Hepatocyte (in vitro differentiated cells): ENCODE results near the gene CSNK2A1. TPM values are rescaled to one million over a fixed set of nuclear protein-coding genes. Genes with fewer than 3 reads are reported as not detected.

Source experiments
- DNase-seq: peaks from one replicate; pipeline ENCODE4 v3.0.0-alpha.2; 2016; ENCODE audit warnings: low spot score
- H2AFZ ChIP-seq: fragments of 200-600 bp; sonication (generic); 2 replicates; pipeline ENCODE4 v1.6.0; 2016; ENCODE audit warnings: antibody characterized with exemption, mild to moderate bottlenecking
- H3K27ac ChIP-seq: fragments of 200-600 bp; sonication (generic); 2 replicates; pipeline ENCODE4 v1.5.1; 2016; ENCODE audit warnings: mild to moderate bottlenecking
- H3K27me3 ChIP-seq: fragments of 200-600 bp; sonication (generic); 2 replicates; pipeline ENCODE4 v1.6.1; 2016
- H3K36me3 ChIP-seq: fragments of 200-600 bp; sonication (generic); replicated peaks from 2 replicates; pipeline ENCODE4 v1.5.1; 2016; ENCODE audit warnings: low read depth; ENCODE audit not compliant: insufficient read depth
- H3K4me1 ChIP-seq: fragments of 200-600 bp; sonication (generic); 2 replicates; pipeline ENCODE4 v1.5.1; 2016; ENCODE audit warnings: mild to moderate bottlenecking, moderate library complexity; ENCODE audit not compliant: insufficient read depth
- H3K4me2 ChIP-seq: fragments of 200-600 bp; sonication (generic); 2 replicates; pipeline ENCODE4 v1.6.0; 2016
- H3K4me3 ChIP-seq: fragments of 200-600 bp; sonication (generic); 2 replicates; pipeline ENCODE4 v1.5.1; 2016; ENCODE audit warnings: mild to moderate bottlenecking
- H3K79me2 ChIP-seq: fragments of 200-600 bp; sonication (generic); 2 replicates; pipeline ENCODE4 v1.6.0; 2017; ENCODE audit warnings: mild to moderate bottlenecking
- H3K9me2 ChIP-seq: fragments of 200-600 bp; sonication (generic); replicated peaks from 2 replicates; pipeline ENCODE4 v1.6.0; 2017; ENCODE audit warnings: mild to moderate bottlenecking; ENCODE audit not compliant: insufficient read depth
- H3K9me3 ChIP-seq: fragments of 200-600 bp; sonication (generic); 2 replicates; pipeline ENCODE4 v1.5.1; 2016; ENCODE audit warnings: low read depth, mild to moderate bottlenecking
- H4K20me1 ChIP-seq: fragments of 200-600 bp; sonication (generic); 2 replicates; pipeline ENCODE4 v1.6.0; 2016; ENCODE audit warnings: mild to moderate bottlenecking; ENCODE audit not compliant: insufficient read depth, poor library complexity, severe bottlenecking
- CTCF ChIP-seq: fragments of 200-600 bp; sonication (generic); IDR thresholded peaks from 2 replicates; pipeline ENCODE4 v1.5.1; 2016; ENCODE audit warnings: antibody characterized with exemption, mild to moderate bottlenecking; ENCODE audit not compliant: poor library complexity
- EZH2 ChIP-seq: fragments of 200-600 bp; sonication (generic); IDR thresholded peaks from 2 replicates; pipeline ENCODE4 v1.6.1; 2016; ENCODE audit warnings: antibody characterized with exemption, mild to moderate bottlenecking, borderline replicate concordance
- EZH2phosphoT487 ChIP-seq: fragments of 200-600 bp; sonication (generic); IDR thresholded peaks from one replicate; pipeline ENCODE4 v1.6.1; 2018; ENCODE audit warnings: antibody characterized with exemption, mild to moderate bottlenecking, low read depth, moderate library complexity; ENCODE audit not compliant: unreplicated experiment, severe bottlenecking
- WGBS: methylation state at CpG from one replicate; pipeline ENCODE4 v1.1.6; 2016; ENCODE audit warnings: low lambda C conversion rate; ENCODE audit errors: missing lambda C conversion rate; 5-methylcytosine and 5-hydroxymethylcytosine counted together
- polyA plus RNA-seq: library from polyadenylated mRNA; unstranded; fragments of >200 nt; fragmentation: Nextera tagmentation; extraction: Ambion mirVana; gene quantifications from 2 replicates; pipeline ENCODE4 v1.2.1, GENCODE V29; 2016
- total RNA-seq: library from RNA; depleted of rRNA; stranded (reverse); fragments of >200 nt; gene quantifications from 2 replicates; pipeline ENCODE4 v1.2.3, GENCODE V29; 2014

The CSNK2A1 gene
- total and polyA plus RNA-seq, 2 experiments from 2014 or later: 65.6 to 173 TPM

- peaks cover 11% of the 10 kb centered on the region for H3K27me3 ChIP-seq
- no peaks in the 10 kb centered on the region for H3K9me3 ChIP-seq
- H3K4me2 ChIP-seq: no peak overlapping the region
- no peak for DNase-seq
- H3K4me3 ChIP-seq: no peak overlapping the region
- H3K4me1 ChIP-seq: no peaks in the 10 kb centered on the region
- no peaks in the 10 kb centered on the region for H3K79me2 ChIP-seq
- H3K27ac ChIP-seq: no peak overlapping the region
- H3K36me3 ChIP-seq: no peaks in the 10 kb centered on the region
- no peaks in the 10 kb centered on the region for H4K20me1 ChIP-seq
- no peak overlapping the region for H2AFZ ChIP-seq
- TF ChIP-seq EZH2phosphoT487: no peak
- no peak for TF ChIP-seq CTCF
- TF ChIP-seq EZH2: no peak
- H3K9me2 ChIP-seq: no peaks in the 10 kb centered on the region
- 82% methylated on average over 7 of the region's 7 CpGs for WGBS
These were observed 7.0 kb upstream of the CSNK2A1 start for GRCh38 chr20:550611-551010.

GRCh38 chr20:549722-550496, 6.3 kb upstream of the CSNK2A1 start:
- H3K36me3 ChIP-seq: no peaks in the 10 kb centered on the region
- no peak for TF ChIP-seq EZH2
- TF ChIP-seq EZH2phosphoT487: no peak
- no peak for TF ChIP-seq CTCF
- H3K9me3 ChIP-seq: no peaks in the 10 kb centered on the region
- no peaks in the 10 kb centered on the region for H3K9me2 ChIP-seq
- H3K27me3 ChIP-seq: peaks cover 11% of the 10 kb centered on the region
- no peak overlapping the region for H3K4me2 ChIP-seq
- H3K4me3 ChIP-seq: no peak overlapping the region
- DNase-seq: no peak
- H3K79me2 ChIP-seq: no peaks in the 10 kb centered on the region
- H4K20me1 ChIP-seq: no peaks in the 10 kb centered on the region
- H3K27ac ChIP-seq: no peak overlapping the region
- 86% methylated on average over 4 of the region's 4 CpGs for WGBS
- no peak overlapping the region for H2AFZ ChIP-seq
- H3K4me1 ChIP-seq: no peaks in the 10 kb centered on the region

- Histone ChIP-seq H4K20me1 (no peaks in the 10 kb centered on the region), H3K27me3 (peaks cover 11% of the 10 kb centered on the region), H3K4me2 (no peak overlapping the region), H3K9me3 (no peaks in the 10 kb centered on the region), H3K27ac (no peak overlapping the region), H3K9me2 (no peaks in the 10 kb centered on the region), H3K79me2 (no peaks in the 10 kb centered on the region), H3K4me1 (no peaks in the 10 kb centered on the region), H2AFZ (no peak overlapping the region), H3K36me3 (no peaks in the 10 kb centered on the region), H3K4me3 (no peak overlapping the region)
- WGBS: 70% methylated on average over 1 of the region's 1 CpG
- no peak for DNase-seq
- TF ChIP-seq CTCF (no peak), EZH2 (no peak), EZH2phosphoT487 (no peak)
These were observed 5.3 kb upstream of the CSNK2A1 start for GRCh38 chr20:548906-549305.
